B cell (primary cell): ENCODE results near the gene EHD2. TPM values are rescaled to one million over a fixed set of nuclear protein-coding genes. Genes with fewer than 3 reads are reported as not detected.

Experiments
- ATAC-seq: fragments of 200-7000 bp; cut with Tn5 transposase; one replicate; pipeline ENCODE4 v1.10.0; 2021; ENCODE audit warnings: low read depth, mild to moderate bottlenecking, moderate number of reproducible peaks, moderate library complexity
- CTCF ChIA-PET: fragments of 350-600 bp; sonication (Branson Sonifier 250); formaldehyde crosslinking; loops from one replicate; lab custom pipeline; 2021; ENCODE audit warnings: antibody characterized with exemption, inconsistent platforms; lab: Charles Lee
- POLR2A ChIA-PET: fragments of 350-600 bp; sonication (Branson Sonifier 250); formaldehyde crosslinking; loops from one replicate; lab custom pipeline; 2021; ENCODE audit warnings: antibody characterized with exemption; lab: Charles Lee
- DNase-seq: peaks from one replicate; pipeline ENCODE4 v3.0.0; 2013
- H2AFZ ChIP-seq: 2 replicates; pipeline ENCODE4 v1.6.1; 2012; ENCODE audit warnings: mild to moderate bottlenecking, low read depth, low read length; ENCODE audit not compliant: insufficient read depth, poor library complexity, severe bottlenecking
- H3K27ac ChIP-seq, 2 donors: 1 replicate in 1 of 2; 2 replicates in 1 of 2; pipeline ENCODE4 v1.5.1; 2012 to 2013; ENCODE audit warnings: low read length in 2 of 2, mild to moderate bottlenecking in 2 of 2, moderate library complexity in 1 of 2
- H3K27me3 ChIP-seq, 4 experiments: fragments of 200-600 bp in 1 of 4; sonication (generic) in 1 of 4; replicated peaks in 1 of 4; 1 replicate in 2 of 4; 2 replicates in 2 of 4; pipeline versions ENCODE4 v1.6.1 to v1.7.0; 2013 to 2016; ENCODE audit warnings: low read length in 3 of 4, mild to moderate bottlenecking in 2 of 4, mixed read lengths in 1 of 4, moderate library complexity in 1 of 4; ENCODE audit not compliant: insufficient read depth in 4 of 4, control insufficient read depth in 3 of 4; ENCODE audit errors: control extremely low read depth in 1 of 4
- H3K36me3 ChIP-seq, 2 experiments: replicated peaks in 1 of 2; 1 replicate in 1 of 2; 2 replicates in 1 of 2; pipeline versions ENCODE4 v1.6.1 to v1.7.1; 2013; ENCODE audit warnings: low read length in 1 of 2; ENCODE audit not compliant: insufficient read depth in 2 of 2, control insufficient read depth in 1 of 2; ENCODE audit errors: control extremely low read depth in 1 of 2, extremely low read depth in 1 of 2
- H3K4me1 ChIP-seq, 2 donors: fragments of 200-600 bp in 1 of 2; sonication (generic) in 1 of 2; 1 replicate in 1 of 2; 2 replicates in 1 of 2; pipeline versions ENCODE4 v1.5.1 to v1.6.1; 2013 to 2017; ENCODE audit warnings: low read length in 2 of 2; ENCODE audit not compliant: control insufficient read depth in 2 of 2, insufficient read depth in 2 of 2
- H3K4me2 ChIP-seq: replicated peaks from 2 replicates; pipeline ENCODE3; 2012; ENCODE audit warnings: mild to moderate bottlenecking, low read depth, low read length; ENCODE audit not compliant: poor library complexity, severe bottlenecking
- H3K4me3 ChIP-seq, 5 experiments: fragments of 200-600 bp in 1 of 5; sonication (generic) in 1 of 5; 1 replicate in 3 of 5; 2 replicates in 2 of 5; pipeline versions ENCODE4 v1.5.1 to v1.7.0; 2011 to 2016; ENCODE audit warnings: low read length in 4 of 5, mild to moderate bottlenecking in 4 of 5, low read depth in 2 of 5, control low read depth in 1 of 5, moderate library complexity in 1 of 5; ENCODE audit not compliant: insufficient read depth in 1 of 5; ENCODE audit errors: control extremely low read depth in 1 of 5, extremely low read depth in 1 of 5
- H3K79me2 ChIP-seq: fragments of 200-600 bp; sonication (generic); one replicate; pipeline ENCODE4 v1.6.0; 2016; ENCODE audit warnings: low read length; ENCODE audit not compliant: control insufficient read depth, insufficient read depth
- H3K9ac ChIP-seq: fragments of 200-600 bp; sonication (generic); 2 replicates; pipeline ENCODE4 v1.6.1; 2017; ENCODE audit warnings: mild to moderate bottlenecking, low read length, moderate library complexity
- H3K9me3 ChIP-seq, 3 donors: one replicate each; pipeline versions ENCODE4 v1.6.1 to v1.7.1; 2013; ENCODE audit warnings: low read length in 2 of 3; ENCODE audit not compliant: control insufficient read depth in 2 of 3, insufficient read depth in 1 of 3; ENCODE audit errors: control extremely low read depth in 1 of 3
- H4K20me1 ChIP-seq: 2 replicates; pipeline ENCODE4 v1.6.0; 2012; ENCODE audit warnings: mild to moderate bottlenecking, low read length; ENCODE audit not compliant: insufficient read depth, control insufficient read depth, poor library complexity, severe bottlenecking
- H3K27ac Mint-ChIP-seq: one replicate; pipeline ENCODE4 v1.8.0; 2021; ENCODE audit warnings: mixed read lengths
- H3K27me3 Mint-ChIP-seq: one replicate; pipeline ENCODE4 v1.8.0; 2021; ENCODE audit warnings: mixed read lengths
- H3K4me1 Mint-ChIP-seq: one replicate; pipeline ENCODE4 v1.8.0; 2021; ENCODE audit warnings: mixed read lengths
- H3K4me3 Mint-ChIP-seq: one replicate; pipeline ENCODE4 v1.8.0; 2021; ENCODE audit warnings: mixed read lengths
- H3K9me3 Mint-ChIP-seq: one replicate; pipeline ENCODE4 v1.8.0; 2022; ENCODE audit warnings: mixed read lengths; ENCODE audit not compliant: insufficient read depth
- EZH2 ChIP-seq: IDR thresholded peaks from 2 replicates; pipeline ENCODE4 v1.6.1; 2012; ENCODE audit warnings: borderline replicate concordance, low read depth, mild to moderate bottlenecking, moderate library complexity, low read length; ENCODE audit not compliant: insufficient read depth, poor library complexity, severe bottlenecking
- WGBS: methylation state at CpG from one replicate; pipeline ENCODE4 v1.1.5; 2013; ENCODE audit warnings: missing lambda C conversion rate; ENCODE audit not compliant: insufficient coverage; 5-methylcytosine and 5-hydroxymethylcytosine counted together
- intact Hi-C: fragments of 100-400 bp; cut with micrococcal nuclease; formaldehyde crosslinking; loops from one replicate; pipeline ENCODE4 v1.10.0; 2022
- polyA plus RNA-seq: library from polyadenylated mRNA; depleted of rRNA; stranded (reverse); fragments of >200 nt; gene quantifications from 2 replicates; pipeline ENCODE4 v1.2.3, GENCODE V29; 2012
- total RNA-seq, 2 donors: library from RNA; stranded (reverse); fragments of 120-200 nt in 1 of 2; gene quantifications; 1 replicate in 1 of 2; 2 replicates in 1 of 2; pipeline versions ENCODE4 v1.2.3 to v1.2.4, GENCODE V29; 2013 to 2022
- TF ChIP-seq, protein P1 (sequence below): fragments of 200-600 bp; IDR thresholded peaks from one replicate; pipeline ENCODE4 v1.8.0; 2022; ENCODE audit warnings: antibody characterized with exemption, mild to moderate bottlenecking

EHD2 gene
- total and polyA plus RNA-seq, 2 donors (not counting 1 experiment from before 2014, with no cell fraction given), result not detected

DNA sequence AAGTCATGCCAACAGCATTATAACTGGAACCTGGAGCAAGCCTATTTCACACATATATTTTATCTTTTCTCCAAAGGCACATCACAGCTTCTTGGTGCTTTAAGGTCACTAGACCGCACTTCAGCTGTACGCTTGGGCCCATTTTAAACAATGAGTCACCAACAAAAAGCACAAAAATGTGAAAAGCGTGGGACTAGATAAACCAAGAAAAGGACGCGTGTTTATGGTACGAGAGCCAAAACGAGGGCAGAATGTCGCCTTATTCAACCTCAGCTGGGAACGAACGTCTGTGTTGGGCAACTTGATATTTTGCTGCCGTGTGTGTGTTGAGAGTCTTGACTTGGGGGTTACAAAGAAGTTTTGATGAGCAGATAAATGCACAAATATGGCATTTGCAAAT, 9.2 kb upstream of the EHD2 start:
- POLR2A ChIA-PET, result interaction anchor here (0.6 to 0.7 kb wide), 2 partner anchors 94 to 298 kb away, joined by 3 read pairs; no protein-coding TSS in a partner anchor
- TF ChIP-seq, protein P1, sequence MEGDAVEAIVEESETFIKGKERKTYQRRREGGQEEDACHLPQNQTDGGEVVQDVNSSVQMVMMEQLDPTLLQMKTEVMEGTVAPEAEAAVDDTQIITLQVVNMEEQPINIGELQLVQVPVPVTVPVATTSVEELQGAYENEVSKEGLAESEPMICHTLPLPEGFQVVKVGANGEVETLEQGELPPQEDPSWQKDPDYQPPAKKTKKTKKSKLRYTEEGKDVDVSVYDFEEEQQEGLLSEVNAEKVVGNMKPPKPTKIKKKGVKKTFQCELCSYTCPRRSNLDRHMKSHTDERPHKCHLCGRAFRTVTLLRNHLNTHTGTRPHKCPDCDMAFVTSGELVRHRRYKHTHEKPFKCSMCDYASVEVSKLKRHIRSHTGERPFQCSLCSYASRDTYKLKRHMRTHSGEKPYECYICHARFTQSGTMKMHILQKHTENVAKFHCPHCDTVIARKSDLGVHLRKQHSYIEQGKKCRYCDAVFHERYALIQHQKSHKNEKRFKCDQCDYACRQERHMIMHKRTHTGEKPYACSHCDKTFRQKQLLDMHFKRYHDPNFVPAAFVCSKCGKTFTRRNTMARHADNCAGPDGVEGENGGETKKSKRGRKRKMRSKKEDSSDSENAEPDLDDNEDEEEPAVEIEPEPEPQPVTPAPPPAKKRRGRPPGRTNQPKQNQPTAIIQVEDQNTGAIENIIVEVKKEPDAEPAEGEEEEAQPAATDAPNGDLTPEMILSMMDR, result no peak
- TF ChIP-seq EZH2, result no peak
- 96% methylated on average over 11 of the region's 11 CpGs for WGBS

DNA sequence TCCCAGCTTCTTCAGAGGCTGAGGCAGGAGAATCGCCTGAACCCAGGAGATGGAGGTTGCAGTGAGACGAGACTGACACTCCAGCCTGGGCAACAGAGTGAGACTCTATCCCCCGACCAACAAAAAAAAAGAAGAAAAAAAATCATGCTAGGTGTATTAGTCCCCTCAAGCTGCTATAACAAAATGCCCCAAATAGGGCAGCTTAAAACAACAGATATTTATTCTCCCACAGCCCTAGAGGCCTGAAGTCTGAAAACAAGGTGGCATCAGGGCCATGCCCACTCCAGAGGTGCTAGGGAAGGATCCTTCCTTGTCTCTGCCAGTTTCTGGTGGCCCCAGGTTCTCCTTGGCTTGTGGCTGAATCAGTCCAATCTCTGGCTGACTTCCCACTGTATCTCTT, 8.6 kb upstream of the EHD2 start:
- Mint-ChIP-seq H3K27me3 (peaks cover 7% of the 10 kb centered on the region), H3K27ac (no peak overlapping the region), H3K4me1 (no peaks in the 10 kb centered on the region), H3K9me3 (no peaks in the 10 kb centered on the region), H3K4me3 (no peak overlapping the region)
- no peak overlapping the region for H3K4me2 ChIP-seq
- H3K9ac ChIP-seq, result no peak overlapping the region
- H3K4me3 ChIP-seq, result no peak overlapping the region
- H3K9me3 ChIP-seq, result peaks cover 0 to 6% (median 0%) of the 10 kb centered on the region in 3 donors
- peaks cover under 1% of the 10 kb centered on the region for H4K20me1 ChIP-seq
- intact Hi-C loops, result no loop called here
- peaks cover 0 to 15% of the 10 kb centered on the region in 2 experiments for H3K36me3 ChIP-seq
- DNase-seq (no peak), ATAC-seq (no peak)
- TF ChIP-seq, protein P1, result no peak
- no peak for TF ChIP-seq EZH2
- CTCF ChIA-PET, result interaction anchor here (0.7 to 9.3 kb wide), 3 partner anchors 269 to 462 kb away, joined by 3 to 175 read pairs (median 4); no protein-coding TSS in a partner anchor
- POLR2A ChIA-PET, result interaction anchor here (0.6 kb wide), 1 partner anchor 95 kb away, joined by 3 read pairs; no protein-coding TSS in a partner anchor
- WGBS, result 100% methylated on average over 2 of the region's 3 CpGs
- no peaks in the 10 kb centered on the region for H3K4me1 ChIP-seq
- H3K27ac ChIP-seq, result no peak overlapping the region
- H2AFZ ChIP-seq, result no peak overlapping the region
- no peaks in the 10 kb centered on the region for H3K79me2 ChIP-seq
- peaks cover 0 to 10% (median 2%) of the 10 kb centered on the region in 4 experiments for H3K27me3 ChIP-seq

More for the DNA sequence above, 9.2 kb upstream of the EHD2 start:
- Histone ChIP-seq H3K9ac (no peak overlapping the region), H3K4me1 (no peaks in the 10 kb centered on the region), H3K4me2 (no peak overlapping the region), H3K36me3 (peaks cover 0 to 17% of the 10 kb centered on the region in 2 experiments), H3K4me3 (no peak overlapping the region), H3K9me3 (peaks cover 0 to 6% (median 0%) of the 10 kb centered on the region in 3 donors), H3K27ac (no peak overlapping the region), H3K79me2 (no peaks in the 10 kb centered on the region), H4K20me1 (peaks cover 7% of the 10 kb centered on the region), H2AFZ (no peak overlapping the region), H3K27me3 (peaks cover 0 to 10% (median 2%) of the 10 kb centered on the region in 4 experiments)
- intact Hi-C loops, result no loop called here
- Mint-ChIP-seq H3K27ac (no peak overlapping the region), H3K4me1 (no peaks in the 10 kb centered on the region), H3K4me3 (no peak overlapping the region), H3K9me3 (no peaks in the 10 kb centered on the region), H3K27me3 (peaks cover 7% of the 10 kb centered on the region)
- DNase-seq, result no peak
- ATAC-seq, result no peak
- CTCF ChIA-PET, result interaction anchor here (1.1 to 9.3 kb wide), 2 partner anchors 268 to 276 kb away, joined by 4 to 175 read pairs; no protein-coding TSS in a partner anchor
